GM21367 (cell line): ENCODE results near the gene NEGR1.

Experiments
- ATAC-seq: cut with Tn5 transposase; IDR thresholded peaks from one replicate; pipeline ENCODE4 v1.9.1; 2021; ENCODE audit not compliant: unreplicated experiment

The NEGR1 gene

GRCh38 chr1:71414179-71414578 lies 868.2 kb downstream of the NEGR1 start:
- ATAC-seq, result no peak

DNA sequence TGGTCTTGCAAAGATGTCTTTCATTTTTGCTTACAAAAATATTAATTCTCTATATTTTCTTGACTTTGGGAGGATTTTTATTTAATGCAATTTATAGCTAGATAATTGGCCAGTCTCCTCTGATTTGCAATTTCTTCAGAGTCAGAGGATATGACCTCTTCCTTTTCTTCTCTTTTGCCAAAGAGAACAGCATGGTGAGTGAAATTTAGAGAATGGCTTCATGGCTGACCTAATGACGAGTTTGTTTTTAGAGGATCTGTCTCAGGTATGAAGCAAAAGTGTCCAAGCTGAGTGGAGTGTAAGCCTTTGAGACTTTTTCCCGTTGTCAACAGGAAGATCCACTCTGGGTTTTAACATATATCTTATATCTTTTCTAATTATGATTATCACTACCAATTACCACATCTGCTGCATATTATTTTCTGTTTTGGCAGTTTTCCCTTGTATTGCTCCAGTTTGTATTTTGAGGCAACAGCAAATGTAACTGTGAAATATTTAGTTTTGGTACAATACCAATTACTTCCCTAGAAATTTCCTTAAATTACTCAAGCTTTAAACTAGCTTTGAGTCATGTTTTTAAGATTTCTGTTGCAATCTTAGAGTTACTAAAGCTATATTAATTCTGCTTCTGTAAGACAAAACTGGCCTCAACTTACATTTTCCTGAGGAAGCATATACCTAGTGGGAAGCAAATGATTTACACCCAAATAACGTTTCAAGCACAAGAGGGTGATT lies 868.7 kb downstream of the NEGR1 start:
- no peak for ATAC-seq

DNA sequence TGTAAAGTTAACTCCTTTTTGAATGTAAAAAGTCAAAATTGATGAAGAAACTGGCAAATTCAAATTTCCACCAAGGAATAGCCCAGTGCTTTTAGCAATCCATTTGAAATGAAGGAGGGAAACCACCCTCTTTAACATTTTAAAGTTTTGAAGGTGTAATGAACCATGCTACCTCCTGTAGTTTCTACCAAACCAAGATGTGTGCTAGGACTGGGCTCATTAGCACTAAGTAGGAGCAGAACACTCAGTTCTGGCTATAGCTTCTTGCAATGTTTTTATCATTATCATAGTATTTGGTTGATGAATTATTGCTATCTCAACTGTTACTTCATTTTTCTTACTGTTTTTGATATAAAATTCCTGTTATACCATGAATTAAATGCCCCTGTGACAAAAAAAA lies 882.3 kb downstream of the NEGR1 start:
- no peak for ATAC-seq

DNA sequence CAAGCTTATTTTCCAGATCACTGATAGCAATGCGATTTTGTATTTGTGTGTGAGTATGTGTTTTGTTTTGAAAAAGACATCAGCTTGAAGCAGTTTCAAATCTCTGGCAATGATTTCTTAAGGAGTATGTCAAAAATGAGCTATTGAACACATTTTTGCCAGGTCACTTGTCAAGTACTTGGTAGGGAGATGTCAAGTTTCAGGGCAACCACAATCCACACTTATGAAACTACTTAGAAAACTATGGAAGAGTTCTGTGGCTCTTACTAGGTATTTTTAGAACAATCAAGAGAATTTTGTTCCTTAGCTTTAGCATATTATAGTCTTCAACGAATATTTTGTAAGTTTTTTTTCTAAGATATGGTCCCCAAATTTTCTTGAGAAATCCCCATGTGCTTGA lies 882.7 kb downstream of the NEGR1 start:
- ATAC-seq, result no peak

DNA sequence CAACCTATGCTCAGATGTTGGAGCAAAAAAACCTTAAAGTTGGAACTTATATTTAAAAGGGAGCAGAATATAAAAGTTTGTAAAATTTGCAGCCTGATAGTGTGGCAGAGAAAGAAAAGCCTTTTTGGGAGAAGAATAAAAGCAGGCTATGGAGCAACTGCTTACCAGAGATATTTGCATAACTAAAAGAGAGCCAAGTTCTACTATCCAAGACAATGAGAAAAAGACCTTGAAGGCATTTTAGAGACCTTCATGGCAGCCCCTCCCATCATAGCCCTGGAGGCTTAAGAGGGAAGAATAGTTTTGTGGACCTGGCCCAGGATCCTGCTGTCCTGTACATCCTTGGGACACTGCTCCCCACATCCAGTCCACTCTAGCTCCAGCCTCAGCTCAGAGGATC lies 889.0 kb downstream of the NEGR1 start:
- ATAC-seq, result no peak

GRCh38 chr1:71390518-71390917 lies 891.8 kb downstream of the NEGR1 start:
- ATAC-seq, result no peak

DNA sequence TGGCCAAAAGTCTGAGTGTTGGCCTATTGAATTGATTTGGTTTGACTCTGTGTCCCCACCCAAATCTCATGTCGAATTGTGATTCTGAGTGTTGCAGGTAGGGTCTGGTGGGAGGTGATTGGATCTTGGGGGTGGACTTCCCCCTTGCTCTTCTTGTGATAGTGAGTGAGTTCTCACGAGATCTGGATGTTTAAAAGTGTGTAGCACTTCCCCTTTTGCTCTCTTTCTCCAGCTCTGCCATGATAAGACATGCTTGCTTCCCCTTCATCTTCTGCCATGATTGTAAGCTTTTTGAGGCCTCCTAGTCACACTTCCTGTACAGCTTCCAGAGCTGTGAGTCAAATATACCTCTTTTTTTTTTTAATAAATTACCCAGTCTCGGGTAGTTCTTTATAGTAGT lies 904.5 kb downstream of the NEGR1 start:
- no peak for ATAC-seq

DNA sequence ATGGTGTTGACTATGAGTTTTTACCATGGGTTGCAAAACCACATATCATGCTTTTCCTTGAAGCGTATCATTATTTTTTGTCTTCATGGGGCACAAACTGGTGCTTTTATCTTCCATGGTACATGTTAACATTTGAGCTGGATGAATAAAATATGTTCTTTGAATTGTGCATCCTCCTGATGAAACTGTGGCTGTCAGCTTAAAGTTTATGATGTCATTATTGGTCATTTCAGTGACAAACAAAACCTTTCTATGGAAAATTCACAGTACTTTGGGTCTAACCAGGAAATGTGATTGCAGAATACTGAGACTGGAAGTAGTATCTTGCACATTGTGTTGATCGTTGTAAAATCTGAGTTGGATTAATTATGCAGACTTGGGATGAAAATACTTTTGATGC lies 909.8 kb downstream of the NEGR1 start:
- no peak for ATAC-seq

GRCh38 chr1:71371581-71371980 lies 910.8 kb downstream of the NEGR1 start:
- ATAC-seq, result no peak

DNA sequence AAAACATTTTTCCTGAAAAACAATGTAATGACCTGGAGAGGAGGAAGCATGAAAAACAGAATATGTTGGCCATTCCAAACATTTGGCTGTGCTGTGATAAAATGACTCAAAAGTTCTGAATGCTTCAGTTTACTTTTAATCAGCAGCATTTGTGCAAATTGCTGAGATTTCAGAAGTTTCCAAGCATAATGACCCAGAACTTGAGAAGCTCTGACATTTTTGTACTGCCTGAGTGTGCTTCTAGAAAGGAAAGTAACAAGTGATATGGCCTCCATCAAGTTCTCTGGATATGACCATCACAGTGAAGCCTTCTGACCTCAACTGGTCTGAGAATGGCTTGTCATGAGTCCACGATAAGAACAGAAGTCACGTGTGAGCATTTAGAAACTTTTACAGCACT lies 918.1 kb downstream of the NEGR1 start:
- no peak for ATAC-seq

GRCh38 chr1:71362691-71363090 lies 919.6 kb downstream of the NEGR1 start:
- ATAC-seq, result no peak

DNA sequence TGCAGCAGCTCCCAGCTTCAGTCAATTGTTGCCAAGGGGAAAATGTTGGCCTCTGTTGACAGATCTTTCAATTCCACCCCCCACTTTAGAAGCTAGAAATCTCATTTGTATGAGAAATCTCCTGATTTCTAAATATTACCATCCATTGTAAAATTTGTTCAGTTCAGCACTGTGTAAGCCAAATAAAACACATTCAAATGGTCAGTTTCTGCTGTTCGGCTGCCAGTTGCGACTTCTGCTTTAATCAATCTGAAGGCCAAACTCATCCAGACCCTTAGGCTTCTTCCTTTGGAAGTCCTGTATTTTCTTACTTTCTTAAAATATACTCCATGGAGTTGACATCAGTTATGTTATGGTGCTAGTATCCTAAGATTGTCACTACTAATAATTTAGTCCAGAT lies 920.3 kb downstream of the NEGR1 start:
- no peak for ATAC-seq

GRCh38 chr1:71357708-71358107 lies 924.6 kb downstream of the NEGR1 start:
- no peak for ATAC-seq

DNA sequence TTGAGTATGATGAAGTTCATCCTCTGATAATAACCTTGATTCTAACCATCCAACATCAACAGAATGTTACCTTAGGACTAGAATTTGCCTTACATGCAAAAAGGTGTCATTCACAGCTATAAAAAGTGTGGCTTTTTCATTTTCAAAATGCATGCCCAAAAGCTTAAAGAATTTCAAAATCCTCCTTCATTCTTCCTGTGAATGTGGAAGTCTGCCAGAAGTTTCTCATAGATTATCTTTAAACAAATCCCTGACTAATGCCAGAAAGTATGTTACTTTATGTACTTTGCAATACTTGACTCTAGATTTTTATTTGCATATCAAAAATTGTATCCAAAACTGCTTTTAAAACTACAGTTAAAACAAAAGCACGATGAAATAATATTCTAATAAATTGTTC lies 930.9 kb downstream of the NEGR1 start:
- no peak for ATAC-seq

GRCh38 chr1:71350805-71351204 lies 931.5 kb downstream of the NEGR1 start:
- no peak for ATAC-seq

- ATAC-seq, result no peak
Observed at GRCh38 chr1:71350330-71350729, 932.0 kb downstream of the NEGR1 start.
